ENCODE results near the gene SRP72.

DNA sequence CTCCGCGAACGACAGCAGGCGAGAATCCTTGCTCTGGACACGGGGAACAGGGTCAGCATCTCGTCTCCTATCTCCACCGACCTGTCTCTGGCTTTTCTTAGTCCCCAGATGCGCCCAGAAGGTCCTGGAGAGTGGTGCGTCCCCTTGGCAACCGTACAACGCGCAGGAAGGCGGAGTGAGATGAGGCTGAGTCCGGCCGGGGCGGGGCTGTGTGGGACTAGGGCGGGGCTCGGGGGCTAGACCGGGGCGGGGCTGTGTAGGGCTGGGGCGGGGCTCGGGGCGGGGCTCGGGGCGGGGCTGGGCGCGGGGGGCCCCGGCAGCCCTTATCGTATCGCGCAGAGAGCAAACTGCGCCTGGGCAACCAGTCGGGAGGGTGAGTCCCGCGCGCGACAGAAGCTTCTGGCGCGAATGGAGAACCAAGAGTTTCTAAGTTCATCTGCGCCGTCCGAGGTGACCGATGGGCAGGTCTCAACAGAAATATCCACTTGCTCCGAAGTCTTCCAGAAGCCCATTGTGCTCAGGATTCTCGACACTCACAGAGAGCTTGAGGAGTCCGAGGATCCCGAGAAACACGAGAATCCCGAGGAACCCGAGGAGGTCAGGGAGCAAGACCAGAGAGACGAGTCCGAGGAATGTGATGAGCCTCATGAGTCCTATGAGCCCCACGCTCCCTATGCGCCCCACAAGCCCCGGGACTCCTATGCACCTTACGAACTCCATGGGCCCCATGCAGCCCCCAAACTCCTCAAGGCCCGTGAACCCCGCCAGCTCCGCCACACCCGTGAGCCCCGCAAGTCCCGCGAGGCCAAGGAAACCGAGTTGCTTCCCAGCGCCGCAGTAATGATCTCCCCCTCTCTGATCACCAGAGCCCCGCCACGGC lies 63.1 kb downstream of the SRP72 start:
- TF ChIP-seq, protein P1, sequence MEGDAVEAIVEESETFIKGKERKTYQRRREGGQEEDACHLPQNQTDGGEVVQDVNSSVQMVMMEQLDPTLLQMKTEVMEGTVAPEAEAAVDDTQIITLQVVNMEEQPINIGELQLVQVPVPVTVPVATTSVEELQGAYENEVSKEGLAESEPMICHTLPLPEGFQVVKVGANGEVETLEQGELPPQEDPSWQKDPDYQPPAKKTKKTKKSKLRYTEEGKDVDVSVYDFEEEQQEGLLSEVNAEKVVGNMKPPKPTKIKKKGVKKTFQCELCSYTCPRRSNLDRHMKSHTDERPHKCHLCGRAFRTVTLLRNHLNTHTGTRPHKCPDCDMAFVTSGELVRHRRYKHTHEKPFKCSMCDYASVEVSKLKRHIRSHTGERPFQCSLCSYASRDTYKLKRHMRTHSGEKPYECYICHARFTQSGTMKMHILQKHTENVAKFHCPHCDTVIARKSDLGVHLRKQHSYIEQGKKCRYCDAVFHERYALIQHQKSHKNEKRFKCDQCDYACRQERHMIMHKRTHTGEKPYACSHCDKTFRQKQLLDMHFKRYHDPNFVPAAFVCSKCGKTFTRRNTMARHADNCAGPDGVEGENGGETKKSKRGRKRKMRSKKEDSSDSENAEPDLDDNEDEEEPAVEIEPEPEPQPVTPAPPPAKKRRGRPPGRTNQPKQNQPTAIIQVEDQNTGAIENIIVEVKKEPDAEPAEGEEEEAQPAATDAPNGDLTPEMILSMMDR (IDR thresholded peaks at IDR 0.05; ENCODE audit: borderline replicate concordance, extremely low read depth, low read length, poor library complexity, severe bottlenecking), result no peak
- TF ChIP-seq EZH2 (IDR thresholded peaks at IDR 0.05; ENCODE audit: borderline replicate concordance, low read depth, low read length, severe bottlenecking), result no peak
